NCI-H1092 (cell line): Measurements from ENCODE around the gene MT1H.
"Not testable (repeated sequence)": the region's sequence is repeated elsewhere in the genome, so short reads cannot be mapped to it uniquely, and the experiment has no call there.

Experiments
- DNase-seq: peaks from one replicate; lab custom pipeline; 2025; lab: John Stamatoyannopoulos, UW

Gene MT1H

GRCh38 chr16:56669005-56669839 lies at the start of gene MT1H:
Gene MT1H, plus strand, starts transcription at chr16:56669814. Its CDS starts 71 bp downstream, at chr16:56669885.
- DNase-seq: no peak

- no peak for DNase-seq
These were observed 49.2 kb upstream of the MT1H start for GRCh38 chr16:56620339-56620897.

- not testable (repeated sequence) for DNase-seq
These were observed 47.8 kb upstream of the MT1H start for GRCh38 chr16:56621665-56622445.

- DNase-seq: not testable (repeated sequence)
These were observed 46.4 kb upstream of the MT1H start for GRCh38 chr16:56623184-56623583.

- no peak for DNase-seq
These were observed 46.0 kb upstream of the MT1H start for GRCh38 chr16:56623637-56624036.

- DNase-seq: no peak
These were observed 44.3 kb upstream of the MT1H start, which contains the start of gene MT1E for GRCh38 chr16:56625140-56625942. Gene MT1E, plus strand, starts transcription at chr16:56625781. Its CDS starts 71 bp downstream, at chr16:56625852.

- no peak for DNase-seq
These were observed 43.5 kb upstream of the MT1H start for GRCh38 chr16:56625943-56626654.

GRCh38 chr16:56626685-56627084 lies 42.9 kb upstream of the MT1H start:
- DNase-seq: no peak

GRCh38 chr16:56628486-56629350 lies 40.9 kb upstream of the MT1H start:
- DNase-seq: no peak

- no peak for DNase-seq
These were observed 40.1 kb upstream of the MT1H start for GRCh38 chr16:56629531-56629930.

- no peak for DNase-seq
These were observed 39.5 kb upstream of the MT1H start for GRCh38 chr16:56630134-56630533.

- DNase-seq: no peak
These were observed 38.4 kb upstream of the MT1H start for GRCh38 chr16:56631197-56631596.

- no peak for DNase-seq
These were observed 37.8 kb upstream of the MT1H start for GRCh38 chr16:56631832-56632155.

GRCh38 chr16:56632156-56632847 lies 37.3 kb upstream of the MT1H start, which contains the start of gene MT1M:
Gene MT1M, plus strand, starts transcription at chr16:56632659. Its CDS starts 73 bp downstream, at chr16:56632732.
- no peak for DNase-seq

GRCh38 chr16:56632848-56633365 lies 36.7 kb upstream of the MT1H start:
- no peak for DNase-seq

GRCh38 chr16:56633535-56633934 lies 36.1 kb upstream of the MT1H start:
- DNase-seq: no peak

- no peak for DNase-seq
These were observed 34.7 kb upstream of the MT1H start for GRCh38 chr16:56634715-56635440.

GRCh38 chr16:56635441-56635967 lies 34.1 kb upstream of the MT1H start:
- DNase-seq: no peak
